ENCODE results near the gene AKAP13.
"Not testable (repeated sequence)": the region's sequence is repeated elsewhere in the genome, so short reads cannot be mapped to it uniquely, and the experiment has no call there.

The AKAP13 gene

DNA sequence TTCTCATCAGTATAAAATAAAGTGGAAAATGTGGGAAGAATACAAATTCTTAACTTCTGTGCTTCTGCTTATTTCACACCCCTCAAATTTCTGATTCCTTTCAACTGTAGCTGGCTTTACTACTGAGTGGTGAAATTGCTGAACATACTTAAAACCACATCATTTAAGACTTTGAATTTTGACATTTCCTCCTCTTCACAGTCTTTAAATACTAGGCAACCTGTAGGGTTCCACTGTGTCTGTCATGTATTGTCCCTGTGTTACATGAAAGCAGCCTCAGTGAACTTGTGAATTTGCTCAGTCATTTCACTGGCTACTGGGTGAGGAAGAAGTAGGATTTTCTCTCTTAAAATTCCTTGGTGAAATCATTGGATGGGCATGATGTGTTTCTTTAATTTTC is 101.1 kb downstream of the AKAP13 start:
- DNase-seq: not testable (repeated sequence)

DNA sequence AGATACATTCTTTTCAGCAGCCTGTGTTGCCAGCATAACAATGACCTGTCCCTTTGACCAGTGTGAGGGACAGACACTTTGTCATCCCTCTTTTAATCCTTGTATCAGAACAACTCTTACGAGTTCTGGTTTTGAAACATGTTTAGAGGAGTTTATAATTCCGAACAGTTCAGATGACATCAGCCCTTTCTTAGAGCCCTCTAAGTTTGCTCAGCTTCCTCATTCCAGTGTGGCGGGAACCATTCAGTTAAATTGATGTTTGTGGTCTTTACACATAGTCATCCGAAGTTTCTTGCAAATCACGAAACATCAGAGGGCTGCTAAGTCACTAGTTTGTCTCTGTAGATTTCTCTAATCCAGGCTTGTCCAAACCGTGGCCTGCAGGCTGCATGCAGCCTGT is 102.5 kb downstream of the AKAP13 start:
- peak; percentile 88 for DNase-seq

DNA sequence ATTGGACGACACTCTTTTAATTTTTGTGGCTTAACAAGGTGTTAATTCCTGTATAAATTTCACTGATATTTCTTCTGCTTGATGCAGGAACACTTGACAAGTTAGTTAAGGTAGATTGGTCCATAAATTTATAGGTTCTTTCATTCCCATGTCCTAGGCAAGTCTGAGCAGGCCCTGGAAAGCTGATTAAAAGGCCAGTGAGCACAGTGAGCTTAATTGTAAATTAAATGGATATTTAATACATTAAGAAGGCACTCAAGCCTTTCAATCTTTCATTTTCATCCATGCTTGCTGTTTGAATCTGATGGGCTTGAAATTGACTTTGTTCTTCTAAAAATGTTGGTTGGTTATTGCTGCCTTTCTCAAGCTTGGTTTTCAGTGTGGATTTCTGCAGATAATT is 103.6 kb downstream of the AKAP13 start:
- not testable (repeated sequence) for DNase-seq

DNA sequence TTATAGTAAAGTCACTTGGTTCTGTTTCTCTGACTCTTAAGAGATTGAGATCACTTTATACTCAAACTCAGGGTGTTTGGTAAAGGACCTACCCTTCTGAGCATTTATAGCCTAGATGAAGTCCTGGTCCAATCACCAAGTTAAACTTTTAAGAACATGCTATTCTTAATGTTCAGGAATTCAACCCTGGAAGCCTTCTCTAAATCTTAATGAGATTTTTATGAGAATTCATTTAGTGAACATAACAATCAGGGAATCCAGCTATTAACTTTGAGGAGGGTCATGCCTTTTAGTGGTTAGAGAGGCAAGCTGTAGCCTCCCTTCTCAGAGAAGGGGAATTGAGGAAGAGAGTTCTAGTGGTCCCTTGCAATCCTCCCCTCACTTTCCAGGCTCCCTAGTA is 104.5 kb downstream of the AKAP13 start:
- DNase-seq: not testable (repeated sequence)

DNA sequence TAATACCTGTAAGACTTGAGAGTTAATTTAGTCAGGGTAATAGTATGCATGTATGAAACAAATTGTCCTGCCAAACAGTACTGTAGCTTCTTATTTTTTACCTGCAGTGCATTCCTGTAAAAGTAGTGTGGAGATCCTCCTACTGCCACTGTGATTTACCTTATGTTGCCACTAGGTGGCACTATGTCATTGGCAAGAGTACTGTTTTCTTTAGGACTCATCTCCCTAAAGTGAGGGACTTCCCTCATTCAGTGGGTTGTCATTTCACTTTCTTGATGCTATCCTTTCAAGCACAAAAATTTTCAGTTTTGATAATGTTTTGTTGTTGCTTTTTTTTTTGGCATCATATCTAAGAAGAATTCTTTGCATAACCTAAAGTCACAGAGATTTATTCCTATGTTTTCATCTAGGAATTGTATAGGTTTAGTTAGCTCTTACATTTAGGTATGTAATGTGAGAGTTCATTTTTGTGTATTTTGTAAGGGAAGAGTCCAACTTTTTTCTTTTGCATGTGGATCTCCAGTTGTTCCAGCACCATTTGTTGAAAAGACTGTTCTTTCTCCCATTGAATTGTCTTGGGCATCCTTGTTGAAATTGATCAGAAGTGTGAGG is 105.7 kb downstream of the AKAP13 start:
- DNase-seq: peak; percentile 66

DNA sequence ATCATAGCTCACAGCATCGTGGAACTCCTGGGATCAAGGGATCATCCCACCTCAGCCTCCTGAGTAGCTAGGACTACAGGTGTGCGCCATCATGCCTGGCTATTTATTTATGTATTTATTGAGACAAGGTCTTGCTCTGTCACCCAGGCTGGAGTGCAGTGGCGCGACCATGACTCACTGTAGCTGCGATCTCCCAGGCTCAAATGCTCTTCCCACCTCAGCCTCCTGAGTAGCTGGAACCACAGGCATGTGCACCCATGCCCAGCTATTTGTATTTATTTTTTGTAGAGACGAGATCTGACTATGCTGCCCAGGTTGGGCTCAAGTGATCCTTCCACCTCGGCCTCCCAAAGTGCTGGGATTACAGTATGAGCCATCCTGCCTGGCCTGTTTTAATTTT is 107.4 kb downstream of the AKAP13 start:
- DNase-seq: not testable (repeated sequence)

DNA sequence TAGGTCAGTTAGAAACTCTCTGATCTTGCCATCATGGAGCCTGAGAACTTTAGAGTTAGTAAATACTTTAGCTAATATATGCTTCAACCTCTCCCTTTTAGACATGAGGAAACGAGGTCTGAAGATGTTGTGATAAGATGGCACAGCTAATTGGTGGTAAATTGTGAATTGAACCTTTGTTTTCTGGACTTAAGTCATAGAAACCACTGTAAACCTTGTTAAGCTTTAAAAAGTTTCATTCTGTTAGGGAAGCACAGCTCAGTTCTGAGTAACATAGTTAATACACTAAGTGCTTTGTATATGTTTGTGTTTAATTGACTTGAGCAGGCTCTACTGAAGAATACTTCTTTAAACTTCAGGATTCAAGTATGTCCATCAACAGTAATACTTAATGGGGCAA is 108.6 kb downstream of the AKAP13 start:
- DNase-seq: no peak

DNA sequence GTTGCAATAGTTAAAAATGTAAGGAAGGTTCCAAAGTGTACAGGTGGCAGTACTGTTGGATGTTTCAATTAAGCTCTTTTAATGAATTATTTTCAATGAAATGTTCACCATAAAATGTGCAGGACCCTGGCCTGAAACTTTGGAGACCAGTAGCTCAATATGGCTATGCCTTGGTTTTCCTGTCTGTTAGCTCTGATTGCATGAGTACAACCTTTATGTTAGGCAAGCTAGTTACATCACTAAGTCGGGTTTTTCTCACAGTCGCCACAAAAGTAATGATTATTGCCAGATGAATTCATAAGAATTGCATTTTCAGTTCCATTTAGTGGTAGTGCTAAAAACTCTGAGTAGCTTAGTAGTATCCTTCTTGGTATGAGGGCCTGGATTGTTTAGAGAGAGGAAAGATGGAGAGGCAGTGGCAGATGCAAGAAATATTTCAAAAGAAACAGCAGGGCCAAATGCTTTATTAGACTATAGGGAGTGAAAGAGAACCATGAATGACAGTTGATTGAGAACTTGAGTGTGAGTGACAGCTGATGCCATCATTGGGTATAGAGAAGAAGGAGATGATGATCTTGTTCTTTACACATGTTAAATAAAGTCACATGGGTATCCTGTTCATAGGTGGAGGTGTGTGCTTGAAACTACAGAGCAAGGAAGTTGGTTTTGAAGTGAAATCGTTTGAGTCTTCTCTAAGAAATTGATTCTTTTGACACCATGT is 109.5 kb downstream of the AKAP13 start:
- DNase-seq: no peak

DNA sequence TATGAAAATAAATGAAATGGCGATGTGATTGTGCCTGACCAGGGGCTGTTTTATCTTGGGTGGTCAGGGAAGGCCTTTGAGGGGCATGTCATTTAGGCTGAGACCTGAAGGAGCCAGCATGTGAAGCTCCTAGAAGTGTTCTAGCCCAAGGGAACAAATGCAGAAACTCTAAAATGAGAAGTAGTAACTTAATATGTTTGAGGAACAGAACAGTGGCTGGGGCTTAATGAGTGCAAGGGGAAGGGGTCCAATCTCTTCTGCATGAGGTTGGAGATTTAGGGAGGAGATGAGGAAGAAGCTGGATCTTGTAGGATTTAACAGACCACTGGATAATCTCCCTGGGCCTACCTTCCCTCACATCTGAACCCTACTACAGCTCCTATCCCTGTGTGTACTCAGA is 110.5 kb downstream of the AKAP13 start:
- DNase-seq: no peak

DNA sequence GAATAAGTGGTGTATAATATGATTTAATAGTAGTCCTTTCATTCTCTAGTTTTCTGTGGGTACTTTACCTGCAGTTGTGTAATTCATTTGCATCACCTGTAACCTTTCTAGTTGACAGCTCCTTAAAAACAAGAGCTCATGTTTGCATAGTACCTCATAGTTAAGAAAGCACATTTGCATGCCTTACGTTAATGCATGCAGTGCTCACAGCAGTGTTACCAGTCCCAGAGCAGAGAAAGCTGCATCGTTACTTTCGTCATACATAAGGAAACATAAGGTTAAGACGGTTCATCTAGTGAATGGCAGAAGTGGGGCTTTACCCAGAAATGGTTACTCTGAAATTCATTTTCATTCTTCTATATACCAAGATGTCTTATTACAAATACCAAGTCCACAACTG is 111.3 kb downstream of the AKAP13 start:
- DNase-seq: no peak

DNA sequence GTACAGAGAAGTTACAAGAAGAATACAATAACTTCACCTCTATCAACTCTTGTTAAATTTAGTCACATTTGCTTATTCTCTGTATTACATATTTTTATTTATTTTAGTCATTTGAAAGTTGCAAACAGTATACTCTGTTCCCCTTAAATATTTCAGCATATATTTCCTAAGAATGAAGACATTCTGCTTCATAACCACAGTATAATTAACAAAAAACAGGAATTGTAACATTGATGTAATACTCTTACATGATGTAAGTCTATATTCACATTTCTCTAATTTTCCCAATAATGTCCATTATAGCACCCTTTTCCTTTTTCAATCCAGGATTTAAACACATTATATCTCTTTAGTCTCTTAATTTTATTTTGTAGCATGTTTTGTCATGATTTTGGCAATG is 112.0 kb downstream of the AKAP13 start:
- DNase-seq: no peak

DNA sequence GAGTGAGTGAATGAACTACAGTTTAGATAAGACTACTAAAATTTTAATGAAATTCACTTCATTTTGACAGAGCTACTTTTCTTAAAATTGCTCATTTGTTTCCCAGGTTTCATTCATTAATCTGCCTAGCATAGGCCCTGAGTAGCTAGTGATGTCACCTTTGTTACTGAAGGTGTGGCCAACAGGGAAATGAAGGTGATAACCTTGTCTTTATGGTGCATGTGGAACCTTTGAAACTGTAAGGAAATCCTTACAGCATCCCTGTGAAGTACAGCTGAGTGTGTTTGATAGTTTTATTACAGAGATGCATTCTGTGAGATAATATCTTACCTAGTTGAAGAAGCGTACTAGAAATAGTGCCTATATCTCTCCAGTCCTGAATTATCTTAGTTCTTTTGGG is 112.9 kb downstream of the AKAP13 start:
- DNase-seq: no peak

DNA sequence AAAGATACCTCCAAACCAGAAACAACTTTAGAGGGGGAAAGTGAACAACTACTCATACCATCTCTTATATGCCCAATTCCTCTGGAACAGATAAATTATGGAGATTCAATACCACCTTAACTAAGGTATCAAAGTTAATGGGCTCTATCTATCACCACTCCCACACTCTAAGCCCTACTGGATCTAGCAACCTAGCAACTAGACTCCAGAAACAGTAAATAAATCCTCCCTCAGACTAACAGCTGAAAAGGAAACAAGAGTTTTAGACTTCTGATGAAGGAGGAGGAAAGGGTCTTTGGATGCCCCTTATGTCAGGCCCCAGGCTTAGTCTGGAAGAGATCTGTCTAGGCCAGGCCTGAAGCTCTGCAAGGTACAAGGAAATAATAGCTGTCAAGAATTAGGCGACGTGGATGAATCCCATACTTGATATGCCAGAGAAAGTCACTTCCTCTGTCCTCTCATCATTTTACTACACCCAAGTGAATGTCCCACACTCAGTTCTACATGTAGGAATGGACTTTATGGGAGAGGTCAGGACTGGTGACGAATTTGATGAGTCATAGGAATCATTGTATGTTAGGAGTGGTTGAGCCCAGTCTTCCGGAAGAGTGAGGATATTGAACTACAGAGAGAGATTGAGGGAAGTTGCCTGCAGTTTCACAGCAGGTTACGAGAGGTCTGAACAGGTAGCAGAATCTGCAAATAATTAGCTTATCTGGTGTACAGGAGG is 113.8 kb downstream of the AKAP13 start:
- peak; percentile 92 for DNase-seq

DNA sequence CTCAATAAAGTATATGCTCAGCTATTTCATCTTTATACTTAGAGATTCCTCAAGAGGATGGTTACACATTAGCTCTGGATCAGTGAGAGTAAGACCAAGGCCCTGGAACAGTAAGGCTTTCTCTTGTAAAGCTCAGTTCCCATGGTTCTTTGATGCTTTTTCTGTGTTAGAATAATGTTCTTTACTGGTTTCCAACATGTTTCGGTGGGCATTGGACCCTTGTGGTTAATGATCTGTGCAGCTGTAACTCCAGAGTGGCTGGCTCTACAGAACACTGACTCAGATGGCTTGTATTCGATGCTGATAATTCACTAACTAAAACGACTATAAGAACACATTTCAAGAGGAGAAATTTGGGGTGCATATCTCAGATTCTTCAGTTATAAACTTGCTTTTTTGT is 114.7 kb downstream of the AKAP13 start:
- DNase-seq: no peak

DNA sequence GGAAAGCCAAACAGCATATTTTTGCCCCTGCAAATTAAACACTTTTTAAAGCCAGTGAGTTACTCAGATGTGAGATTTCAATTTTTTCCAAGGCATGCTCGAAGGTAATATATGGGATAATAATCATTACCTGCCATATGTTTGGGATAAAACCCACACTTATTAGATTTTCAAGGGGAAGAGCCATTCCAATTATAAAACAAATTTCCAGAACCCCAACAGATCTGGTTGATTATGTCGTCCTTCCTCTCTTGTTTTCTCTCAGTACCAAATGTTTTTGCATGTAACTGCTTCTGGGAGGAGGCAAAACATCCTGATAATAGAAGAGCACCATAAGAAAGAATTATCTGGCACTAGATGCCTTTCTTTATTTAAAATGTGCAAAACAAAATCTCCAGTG is 115.1 kb downstream of the AKAP13 start:
- no peak for DNase-seq

DNA sequence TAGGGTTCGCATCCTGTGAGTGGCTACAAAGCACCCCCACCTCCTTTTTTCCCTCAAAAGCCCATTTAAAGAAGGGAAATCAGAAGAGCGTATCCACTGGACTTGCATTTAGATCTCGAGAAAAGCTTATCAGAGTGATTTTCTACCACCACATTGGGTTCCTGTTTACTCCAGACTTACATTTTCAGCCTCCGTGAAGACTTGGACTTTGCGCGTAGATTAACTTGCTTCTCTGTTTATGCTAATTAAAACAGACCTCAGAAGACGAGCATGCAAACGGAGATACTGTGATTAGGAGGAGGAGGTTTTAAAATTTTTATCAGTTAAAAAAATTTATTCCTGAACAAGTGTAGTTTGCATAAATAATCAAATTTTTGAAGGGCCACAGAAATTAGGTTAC is 115.7 kb downstream of the AKAP13 start:
- no peak for DNase-seq

DNA sequence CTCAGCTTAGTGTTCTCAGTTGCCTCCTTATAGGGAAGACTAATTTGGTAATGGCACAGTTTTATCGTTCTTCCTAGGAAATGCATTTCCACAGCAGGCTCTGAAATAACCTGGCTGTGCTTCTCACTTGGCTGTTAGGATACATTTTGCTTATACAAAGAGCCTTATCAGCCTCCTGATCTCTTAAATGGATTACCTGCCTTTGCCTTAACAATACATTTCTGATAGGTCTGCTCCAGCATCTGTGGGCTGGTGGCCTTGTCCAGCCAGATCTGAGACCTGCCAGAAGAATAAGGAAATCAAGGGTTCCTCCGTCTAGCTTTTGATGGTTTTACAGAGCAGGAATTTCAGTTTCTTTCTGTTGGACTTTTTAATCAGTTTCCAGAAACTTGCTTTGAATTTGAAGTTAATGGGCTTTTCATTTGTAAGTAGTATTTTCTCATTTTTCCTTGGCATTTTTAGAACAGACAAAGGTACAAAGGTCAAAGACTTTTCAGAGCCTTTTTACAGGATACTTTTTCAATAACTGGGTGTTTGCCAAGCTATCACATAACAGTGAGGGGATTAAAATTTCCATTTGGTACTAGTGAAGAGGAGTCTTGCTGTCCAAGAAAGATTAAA is 116.3 kb downstream of the AKAP13 start:
- DNase-seq: no peak

DNA sequence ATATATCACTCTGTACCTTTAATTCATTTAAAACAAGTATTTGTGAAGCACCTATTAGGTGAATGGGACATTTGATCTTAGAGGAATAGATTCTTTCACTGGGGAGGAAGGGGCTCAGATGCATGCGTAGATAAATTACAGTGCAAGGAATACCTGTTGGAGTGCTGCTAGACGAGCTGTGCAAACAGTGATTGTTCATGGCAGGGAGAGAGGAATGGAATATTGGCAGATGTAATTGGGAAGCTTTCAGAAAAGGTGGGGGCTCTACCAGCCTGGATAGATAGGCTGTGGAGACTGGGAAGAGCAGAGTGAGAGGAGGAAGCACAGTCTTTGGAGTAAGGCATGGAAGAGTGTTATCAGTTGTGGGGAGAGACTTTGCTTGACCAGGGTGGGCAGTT is 116.8 kb downstream of the AKAP13 start:
- no peak for DNase-seq

DNA sequence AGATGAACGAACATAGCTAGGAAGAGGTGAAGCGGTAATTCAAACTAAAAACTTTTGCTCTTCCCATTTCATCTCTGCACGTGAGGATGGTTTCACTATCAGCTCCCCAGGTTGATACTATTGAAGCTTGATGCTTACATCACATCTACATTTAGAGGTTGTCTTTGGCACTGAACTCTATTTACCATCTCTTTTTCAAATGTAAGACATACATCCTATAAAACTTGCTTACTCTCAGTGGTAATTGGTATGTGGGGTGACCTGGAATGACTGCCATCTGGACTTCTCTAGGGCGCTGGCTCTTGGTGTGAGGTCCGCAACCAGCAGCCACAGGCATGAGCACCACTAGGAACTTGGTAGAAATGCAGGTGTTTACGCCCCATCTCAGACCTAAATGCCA is 118.1 kb downstream of the AKAP13 start:
- no peak for DNase-seq

DNA sequence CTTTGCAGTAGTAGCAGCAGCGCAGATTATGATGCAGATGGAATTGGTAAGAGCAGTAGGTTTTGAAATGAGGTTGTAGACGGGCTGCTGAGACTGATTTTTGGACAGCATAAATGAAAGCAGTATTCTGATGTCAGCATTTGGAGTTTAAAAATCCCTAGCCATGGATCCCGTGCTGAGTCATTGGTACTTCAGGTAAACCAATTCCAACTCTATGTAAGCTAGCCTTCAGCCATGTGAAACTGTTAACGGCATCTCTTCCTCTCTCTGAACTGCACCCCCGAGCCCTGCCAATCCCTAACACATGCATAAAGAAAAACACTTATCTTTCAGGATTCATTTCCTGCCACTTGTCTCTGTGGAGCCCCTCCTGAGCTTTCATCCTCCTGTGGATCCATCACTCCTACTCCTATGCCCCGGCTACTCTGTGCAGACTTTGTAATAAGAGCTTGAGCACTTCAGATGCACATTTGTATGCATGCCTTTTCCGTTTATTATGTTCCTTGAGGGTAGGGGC is 119.0 kb downstream of the AKAP13 start:
- DNase-seq: no peak

DNA sequence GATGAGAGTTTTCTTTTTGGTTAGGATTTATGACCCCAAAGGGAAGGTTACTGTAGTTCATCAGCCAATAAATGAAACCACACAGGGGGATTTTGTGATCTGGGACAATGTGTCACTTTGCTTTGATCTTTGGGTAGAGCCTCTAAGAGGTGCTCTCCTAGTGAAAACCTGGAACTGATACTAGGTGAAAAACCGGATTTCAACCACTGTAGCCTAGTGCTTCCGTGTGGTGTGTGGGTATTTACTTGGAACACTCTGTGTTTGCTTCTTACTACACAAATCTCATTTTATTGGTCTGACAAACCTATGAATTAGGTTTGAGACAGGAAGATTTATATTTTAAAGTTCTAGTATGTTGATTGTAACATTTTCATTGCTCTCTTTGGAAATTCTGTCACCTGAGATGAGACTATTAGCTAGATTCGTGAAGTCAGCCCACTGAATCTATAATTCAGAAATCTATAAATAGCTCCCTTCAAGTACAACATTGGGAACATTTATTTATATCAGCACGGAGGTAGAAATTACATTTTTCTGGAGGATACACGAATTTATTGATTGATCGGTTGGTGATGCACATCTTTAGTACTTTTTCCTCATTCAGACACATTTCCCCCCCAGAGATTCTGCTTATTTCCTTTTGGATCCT is 119.8 kb downstream of the AKAP13 start:
- DNase-seq: no peak

DNA sequence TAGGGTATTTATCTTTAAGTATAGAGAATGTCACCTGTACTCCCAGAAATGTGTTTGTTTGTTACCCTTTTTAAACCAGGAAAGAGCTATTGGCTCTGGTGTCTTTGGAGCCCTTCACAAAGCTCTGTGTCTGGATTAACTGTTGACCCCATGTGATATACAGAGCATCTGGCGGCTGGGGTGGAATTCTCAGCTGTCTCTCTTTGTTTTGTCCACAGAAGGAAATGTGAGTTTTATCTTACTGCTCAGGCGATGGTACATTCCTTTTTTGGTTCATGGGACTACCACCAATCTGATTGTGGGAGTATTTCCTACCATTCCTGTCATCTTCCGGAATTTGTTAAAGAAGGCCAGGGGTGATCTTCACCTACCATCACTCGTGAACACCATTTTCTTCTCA is 120.3 kb downstream of the AKAP13 start:
- no peak for DNase-seq

DNA sequence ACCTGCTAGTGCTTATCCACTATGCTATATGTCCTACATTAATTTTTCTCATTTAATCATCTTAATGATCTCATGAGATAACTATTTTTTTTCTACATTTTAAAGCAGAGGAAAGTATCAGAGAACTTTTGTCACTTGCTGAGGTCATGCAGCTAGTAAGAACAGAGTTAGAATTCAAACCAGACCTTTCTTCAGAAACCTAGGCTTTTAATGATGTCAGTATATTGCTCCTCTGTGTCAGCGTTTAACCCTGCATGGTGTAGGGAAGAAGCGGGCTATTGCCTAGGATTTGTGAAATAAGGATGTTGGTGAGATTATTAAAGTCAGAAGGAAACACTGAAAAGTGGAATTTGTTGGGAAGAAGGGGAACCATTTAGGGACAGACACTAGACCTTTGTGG is 121.2 kb downstream of the AKAP13 start:
- no peak for DNase-seq

All from HCEC 1CT (cell line).